HepG2 (cell line): ENCODE measurements around the gene TXN. TPM values are rescaled to one million over a fixed set of nuclear protein-coding genes. Genes with fewer than 3 reads are reported as not detected.
A peak's percentile ranks its signal among the peaks of the same experiment; 100 is the strongest.
"Not testable (repeated sequence)": the region's sequence is repeated elsewhere in the genome, so short reads cannot be mapped to it uniquely, and the experiment has no call there.

ENCODE experiments used
- ATAC-seq: fragments of 200-7000 bp; cut with Tn5 transposase; 3 replicates; pipeline ENCODE4 v1.9.1; 2020; ENCODE audit warnings: mild to moderate bottlenecking, moderate library complexity
- BruUV-seq: library from RNA; stranded (reverse); fragments of 400-500 nt; replicated peaks from 2 replicates; lab custom pipeline; 2021; lab: Mats Ljungman, UMichigan
- CTCF ChIA-PET: fragments of 300-600 bp; formaldehyde crosslinking; extraction: SDS; loops from one replicate; lab custom pipeline; 2021; ENCODE audit warnings: low total read pairs, inconsistent platforms, low intra/inter-chr PET ratio; lab: Yijun Ruan, JAX
- POLR2A ChIA-PET: fragments of 350-600 bp; sonication (Branson Sonifier 250); formaldehyde crosslinking; loops from one replicate; lab custom pipeline; 2020; ENCODE audit warnings: antibody characterized with exemption, inconsistent platforms; lab: Yijun Ruan, JAX
- DNase-seq: peaks from one replicate; pipeline ENCODE4 v3.0.0-alpha.2; 2015; ENCODE audit warnings: low spot score
- FAIRE-seq: peaks from 3 replicates; lab custom pipeline; 2011; peaks lifted over from hg19 to GRCh38; lab: Jason Lieb, UNC
- H2AFZ ChIP-seq: one replicate; pipeline ENCODE4 v1.6.1; 2011; ENCODE audit warnings: low read length, inconsistent platforms
- H3K27ac ChIP-seq: fragments of 300-600 bp; 3 replicates; pipeline ENCODE4 v1.8.0; 2011; ENCODE audit warnings: mixed run types, mild to moderate bottlenecking, mixed read lengths, low read length, inconsistent platforms; ENCODE audit not compliant: insufficient read depth; ENCODE audit errors: extremely low read length
- H3K27me3 ChIP-seq, 2 experiments: fragments of 200-600 bp in 1 of 2; 2 replicates in 1 of 2; 3 replicates in 1 of 2; pipeline versions ENCODE4 v1.6.0 to v1.8.0; 2011; ENCODE audit warnings: low read length in 2 of 2, mild to moderate bottlenecking in 2 of 2, moderate library complexity in 2 of 2, inconsistent platforms in 1 of 2; ENCODE audit not compliant: insufficient read depth in 2 of 2, control insufficient read depth in 1 of 2
- H3K36me3 ChIP-seq, 2 experiments: fragments of 200-600 bp in 1 of 2; replicated peaks in 1 of 2; 2 replicates in 1 of 2; 3 replicates in 1 of 2; pipeline versions ENCODE4 v1.5.1 to v1.8.0; 2011; ENCODE audit warnings: low read length in 2 of 2, inconsistent platforms in 1 of 2; ENCODE audit not compliant: insufficient read depth in 2 of 2, control insufficient read depth in 1 of 2
- H3K4me1 ChIP-seq: 2 replicates; pipeline ENCODE4 v1.5.1; 2012; ENCODE audit warnings: low read length, inconsistent platforms; ENCODE audit not compliant: insufficient read depth
- H3K4me2 ChIP-seq: 2 replicates; pipeline ENCODE4 v1.6.0; 2011; ENCODE audit warnings: low read depth, low read length, inconsistent platforms
- H3K4me3 ChIP-seq, 3 experiments: fragments of 200-600 bp in 1 of 3; sonication (generic), shearing (Covaris generic) in 1 of 3; replicated peaks in 1 of 3; 2 replicates each; pipeline ENCODE4 v1.5.1; 2011 to 2016; ENCODE audit warnings: low read length in 3 of 3, inconsistent platforms in 2 of 3, low read depth in 2 of 3, mild to moderate bottlenecking in 2 of 3, control low read depth in 1 of 3, mixed read lengths in 1 of 3; ENCODE audit not compliant: insufficient read depth in 1 of 3
- H3K79me2 ChIP-seq: one replicate; pipeline ENCODE4 v1.6.1; 2011; ENCODE audit warnings: low read length, inconsistent platforms; ENCODE audit not compliant: insufficient read depth
- H3K9ac ChIP-seq: 2 replicates; pipeline ENCODE4 v1.6.0; 2011; ENCODE audit warnings: mild to moderate bottlenecking, low read depth, low read length, inconsistent platforms; ENCODE audit not compliant: insufficient read depth
- H3K9me3 ChIP-seq: 2 replicates; pipeline ENCODE4 v1.5.1; 2012; ENCODE audit warnings: mild to moderate bottlenecking, low read length
- H4K20me1 ChIP-seq: 2 replicates; pipeline ENCODE4 v1.6.0; 2011; ENCODE audit warnings: inconsistent platforms, mild to moderate bottlenecking, low read length, moderate library complexity; ENCODE audit not compliant: insufficient read depth
- CEBPG ChIP-seq: IDR thresholded peaks from 2 replicates; pipeline ENCODE4 v1.6.1; 2016
- CREM ChIP-seq, 2 experiments: sonication (generic) in 1 of 2; formaldehyde crosslinking in 1 of 2; IDR thresholded peaks; 2 replicates each; pipeline versions ENCODE4 v1.4.0 to v1.6.1; 2016 to 2020; ENCODE audit warnings: antibody characterized with exemption in 1 of 2, mild to moderate bottlenecking in 1 of 2, missing genetic modification reagents in 1 of 2
- EP300 ChIP-seq, 3 experiments: sonication (generic) in 1 of 3; formaldehyde crosslinking in 1 of 3; IDR thresholded peaks; 2 replicates each; pipeline versions ENCODE4 v1.5.1 to v1.6.1; 2011 to 2020; ENCODE audit warnings: low read depth in 2 of 3, low read length in 2 of 3, borderline replicate concordance in 1 of 3, improper control_type of control experiment in 1 of 3, mild to moderate bottlenecking in 1 of 3, missing genetic modification reagents in 1 of 3, moderate library complexity in 1 of 3
- FOXK1 ChIP-seq: sonication (generic); formaldehyde crosslinking; IDR thresholded peaks from 2 replicates; pipeline ENCODE4 v1.4.0; 2020; ENCODE audit warnings: low read depth, missing genetic modification reagents, borderline replicate concordance
- FOXK2 ChIP-seq: fragments of 450-650 bp; IDR thresholded peaks from 2 replicates; pipeline ENCODE4 v1.6.1; 2016
- HDAC2 ChIP-seq: sonication (generic); formaldehyde crosslinking; IDR thresholded peaks from 2 replicates; pipeline ENCODE4 v1.4.0; 2020; ENCODE audit warnings: missing genetic modification reagents
- HOXA3 ChIP-seq: sonication (generic); formaldehyde crosslinking; IDR thresholded peaks from 2 replicates; pipeline ENCODE4 v1.5.0; 2020; ENCODE audit warnings: missing genetic modification reagents
- JUNB ChIP-seq: sonication (generic); formaldehyde crosslinking; IDR thresholded peaks from 2 replicates; pipeline ENCODE4 v1.8.0; 2022; ENCODE audit warnings: missing genetic modification reagents, mild to moderate bottlenecking, borderline replicate concordance
- POGZ ChIP-seq: sonication (generic); formaldehyde crosslinking; IDR thresholded peaks from 2 replicates; pipeline ENCODE4 v1.4.0; 2020; ENCODE audit warnings: mild to moderate bottlenecking, missing genetic modification reagents
- SOX5 ChIP-seq: IDR thresholded peaks from 2 replicates; pipeline ENCODE4 v1.6.1; 2016; ENCODE audit warnings: borderline replicate concordance
- TFAP4 ChIP-seq: sonication (generic); IDR thresholded peaks from 2 replicates; pipeline ENCODE4 v1.6.1; 2016; ENCODE audit warnings: low read depth, borderline replicate concordance
- THAP11 ChIP-seq: IDR thresholded peaks from 2 replicates; pipeline ENCODE4 v1.6.1; 2016; ENCODE audit warnings: missing biosample characterization, missing genetic modification reagents
- ZBTB7B ChIP-seq: sonication (generic); formaldehyde crosslinking; IDR thresholded peaks from 2 replicates; pipeline ENCODE4 v1.4.0; 2020; ENCODE audit warnings: missing genetic modification reagents
- ZNF780A ChIP-seq: sonication (generic); formaldehyde crosslinking; IDR thresholded peaks from 2 replicates; pipeline ENCODE4 v1.8.0; 2022; ENCODE audit warnings: mild to moderate bottlenecking, missing genetic modification reagents, moderate library complexity
- WGBS: methylation state at CpG from one replicate; pipeline ENCODE4 v1.1.6; 2017; ENCODE audit warnings: low lambda C conversion rate; 5-methylcytosine and 5-hydroxymethylcytosine counted together
- in situ Hi-C: cut with HindIII; loops from 2 replicates; pipeline ENCODE4 v1.10.0; 2017; ENCODE audit warnings: low pct_unique_long_range_greater_than_20kb; ENCODE audit not compliant: extremely low pct_ligation_motif_present
- intact Hi-C: fragments of 100-400 bp; cut with micrococcal nuclease; formaldehyde crosslinking; loops from one replicate; pipeline ENCODE4 v1.10.0; 2022; ENCODE audit not compliant: unreplicated experiment
- polyA plus RNA-seq, 8 experiments: library from polyadenylated mRNA; depleted of rRNA in 3 of 8; stranded (reverse) in 7 of 8; unstranded in 1 of 8; fragments of >200 nt; fragmentation: Illumina TruSeq in 4 of 8; extraction: Trizol in 4 of 8; gene quantifications; 2 replicates each; pipeline versions ENCODE4 v1.2.1 to v1.2.3, GENCODE V29; 2011 to 2016; ENCODE audit warnings: low read depth in 4 of 8, missing spikeins in 1 of 8, mixed read lengths in 1 of 8; ENCODE audit not compliant: insufficient read depth in 1 of 8
- total RNA-seq, 5 experiments: library from RNA; depleted of rRNA; stranded (reverse); fragments of >200 nt; fragmentation: Illumina TruSeq; extraction: Trizol; gene quantifications; 2 replicates each; pipeline ENCODE4 v1.2.3, GENCODE V29; 2016; ENCODE audit warnings: low read depth in 1 of 5
- TF ChIP-seq, protein P1 (sequence below): fragments of 450-650 bp; IDR thresholded peaks from 2 replicates; pipeline ENCODE4 v1.6.1; 2016
- TF ChIP-seq, protein P2 (sequence below): sonication (generic); formaldehyde crosslinking; IDR thresholded peaks from 2 replicates; pipeline ENCODE4 v1.4.0; 2020; ENCODE audit warnings: missing genetic modification reagents, mild to moderate bottlenecking, borderline replicate concordance
- TF ChIP-seq, protein P3 (sequence below): sonication (generic); formaldehyde crosslinking; IDR thresholded peaks from 2 replicates; pipeline ENCODE4 v1.8.1; 2022; ENCODE audit warnings: low read depth, mild to moderate bottlenecking, missing genetic modification reagents

The TXN gene
- total and polyA plus RNA-seq, 2 of the 13 experiments (the other 11 are each of a cell fraction or from before 2014, with no cell fraction given), result 364 to 470 TPM

GRCh38 chr9:110196084-110196499 is 60.2 kb downstream of the TXN start:
- H4K20me1 ChIP-seq; intact Hi-C loops; CTCF ChIA-PET; H3K79me2 ChIP-seq; H3K27me3 ChIP-seq; H3K4me3 ChIP-seq; H2AFZ ChIP-seq; in situ Hi-C loops; H3K9me3 ChIP-seq; H3K36me3 ChIP-seq; BruUV-seq; TF ChIP-seq CREM (CRISPR knock-in tag; IDR thresholded peaks at IDR 0.05): not testable (repeated sequence)
- DNase-seq, result peak; percentile 66
- peak overlapping the region; percentile 84 for H3K27ac ChIP-seq
- POLR2A ChIA-PET, result interaction anchor here (0.7 to 2.9 kb wide), 6 partner anchors 10 to 718 kb away, joined by 3 to 31 read pairs (median 4); partner anchors contain the start of gene TXN
- peak overlapping the region; percentile 44 for H3K9ac ChIP-seq
- peak; percentile 28 for FAIRE-seq
- H3K4me1 ChIP-seq, result peaks cover 85% of the 10 kb centered on the region
- 13% methylated on average over 16 of the region's 16 CpGs for WGBS
- H3K4me2 ChIP-seq, result peak overlapping the region; percentile 42
- peak; percentile 58 for ATAC-seq
- TF ChIP-seq FOXK2, result peak; percentile 69
- TF ChIP-seq, protein P1, sequence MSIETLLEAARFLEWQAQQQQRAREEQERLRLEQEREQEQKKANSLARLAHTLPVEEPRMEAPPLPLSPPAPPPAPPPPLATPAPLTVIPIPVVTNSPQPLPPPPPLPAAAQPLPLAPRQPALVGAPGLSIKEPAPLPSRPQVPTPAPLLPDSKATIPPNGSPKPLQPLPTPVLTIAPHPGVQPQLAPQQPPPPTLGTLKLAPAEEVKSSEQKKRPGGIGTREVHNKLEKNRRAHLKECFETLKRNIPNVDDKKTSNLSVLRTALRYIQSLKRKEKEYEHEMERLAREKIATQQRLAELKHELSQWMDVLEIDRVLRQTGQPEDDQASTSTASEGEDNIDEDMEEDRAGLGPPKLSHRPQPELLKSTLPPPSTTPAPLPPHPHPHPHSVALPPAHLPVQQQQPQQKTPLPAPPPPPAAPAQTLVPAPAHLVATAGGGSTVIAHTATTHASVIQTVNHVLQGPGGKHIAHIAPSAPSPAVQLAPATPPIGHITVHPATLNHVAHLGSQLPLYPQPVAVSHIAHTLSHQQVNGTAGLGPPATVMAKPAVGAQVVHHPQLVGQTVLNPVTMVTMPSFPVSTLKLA, result 0 out of 2 replicates have a peak, but pooled peaks have one; percentile 18
- peak; percentile 82; the same call in 1 of the 2 replicates for TF ChIP-seq SOX5 (CRISPR knock-in tag)
- 0 out of 2 replicates have a peak, but pooled peaks have one; percentile 32 for TF ChIP-seq ZNF780A
- TF ChIP-seq, protein P2, sequence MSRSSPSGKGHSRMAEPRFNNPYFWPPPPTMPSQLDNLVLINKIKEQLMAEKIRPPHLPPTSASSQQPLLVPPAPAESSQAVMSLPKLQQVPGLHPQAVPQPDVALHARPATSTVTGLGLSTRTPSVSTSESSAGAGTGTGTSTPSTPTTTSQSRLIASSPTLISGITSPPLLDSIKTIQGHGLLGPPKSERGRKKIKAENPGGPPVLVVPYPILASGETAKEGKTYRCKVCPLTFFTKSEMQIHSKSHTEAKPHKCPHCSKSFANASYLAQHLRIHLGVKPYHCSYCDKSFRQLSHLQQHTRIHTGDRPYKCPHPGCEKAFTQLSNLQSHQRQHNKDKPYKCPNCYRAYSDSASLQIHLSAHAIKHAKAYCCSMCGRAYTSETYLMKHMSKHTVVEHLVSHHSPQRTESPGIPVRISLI (CRISPR knock-in tag), result peak; percentile 96
- 0 out of 2 replicates have a peak, but pooled peaks have one; percentile 13 for TF ChIP-seq HDAC2 (CRISPR knock-in tag)
- 0 out of 2 replicates have a peak, but pooled peaks have one; percentile 19 for TF ChIP-seq ZBTB7B
- TF ChIP-seq CREM (IDR thresholded peaks at IDR 0.05), result peak; percentile 39; the same call in 1 of the 2 replicates
- TF ChIP-seq EP300 (IDR thresholded peaks at IDR 0.05; ENCODE audit: low read depth in 2 of 2, low read length in 2 of 2), result peak in 1 of 2 experiments; percentile 45; a peak in 2 of 4 replicates
- peak; percentile 46; the same call in 1 of the 2 replicates for TF ChIP-seq EP300 (CRISPR knock-in tag; IDR thresholded peaks at IDR 0.05; ENCODE audit: borderline replicate concordance)
- TF ChIP-seq HOXA3 (CRISPR knock-in tag), result peak; percentile 50; the same call in 1 of the 2 replicates
- 0 out of 2 replicates have a peak, but pooled peaks have one; percentile 31 for TF ChIP-seq THAP11 (CRISPR knock-in tag)
- TF ChIP-seq, protein P3, sequence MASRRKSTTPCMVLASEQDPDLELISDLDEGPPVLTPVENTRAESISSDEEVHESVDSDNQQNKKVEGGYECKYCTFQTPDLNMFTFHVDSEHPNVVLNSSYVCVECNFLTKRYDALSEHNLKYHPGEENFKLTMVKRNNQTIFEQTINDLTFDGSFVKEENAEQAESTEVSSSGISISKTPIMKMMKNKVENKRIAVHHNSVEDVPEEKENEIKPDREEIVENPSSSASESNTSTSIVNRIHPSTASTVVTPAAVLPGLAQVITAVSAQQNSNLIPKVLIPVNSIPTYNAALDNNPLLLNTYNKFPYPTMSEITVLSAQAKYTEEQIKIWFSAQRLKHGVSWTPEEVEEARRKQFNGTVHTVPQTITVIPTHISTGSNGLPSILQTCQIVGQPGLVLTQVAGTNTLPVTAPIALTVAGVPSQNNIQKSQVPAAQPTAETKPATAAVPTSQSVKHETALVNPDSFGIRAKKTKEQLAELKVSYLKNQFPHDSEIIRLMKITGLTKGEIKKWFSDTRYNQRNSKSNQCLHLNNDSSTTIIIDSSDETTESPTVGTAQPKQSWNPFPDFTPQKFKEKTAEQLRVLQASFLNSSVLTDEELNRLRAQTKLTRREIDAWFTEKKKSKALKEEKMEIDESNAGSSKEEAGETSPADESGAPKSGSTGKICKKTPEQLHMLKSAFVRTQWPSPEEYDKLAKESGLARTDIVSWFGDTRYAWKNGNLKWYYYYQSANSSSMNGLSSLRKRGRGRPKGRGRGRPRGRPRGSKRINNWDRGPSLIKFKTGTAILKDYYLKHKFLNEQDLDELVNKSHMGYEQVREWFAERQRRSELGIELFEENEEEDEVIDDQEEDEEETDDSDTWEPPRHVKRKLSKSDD (CRISPR knock-in tag), result 0 out of 2 replicates have a peak, but pooled peaks have one; percentile 18
- TF ChIP-seq CEBPG (CRISPR knock-in tag), result peak; percentile 86
- peak; percentile 48 for TF ChIP-seq POGZ
- 0 out of 2 replicates have a peak, but pooled peaks have one; percentile 10 for TF ChIP-seq TFAP4
- peak; percentile 64; the same call in 1 of the 2 replicates for TF ChIP-seq FOXK1 (CRISPR knock-in tag)
- TF ChIP-seq JUNB, result peak; percentile 61; the same call in 1 of the 2 replicates
